Transverse colon (tissue), 4 donors: ENCODE results near the gene PRIMA1. TPM values are rescaled to one million over a fixed set of nuclear protein-coding genes. Genes with fewer than 3 reads are reported as not detected.

ENCODE experiments used
- DNase-seq: peaks from one replicate; pipeline ENCODE4 v3.0.0-alpha.2; 2019
- H3K27ac ChIP-seq, 4 donors: fragments of 200-600 bp; sonication (generic); 2 replicates each; pipeline ENCODE4 v1.5.1; 2016 to 2018; ENCODE audit warnings: inconsistent platforms in 4 of 4
- H3K27me3 ChIP-seq: fragments of 200-600 bp; sonication (generic); 2 replicates; pipeline ENCODE4 v1.5.1; 2017; ENCODE audit warnings: inconsistent platforms
- H3K36me3 ChIP-seq, 4 donors: fragments of 200-600 bp; sonication (generic); 2 replicates each; pipeline ENCODE4 v1.5.1; 2017 to 2019; ENCODE audit warnings: inconsistent platforms in 4 of 4
- H3K4me1 ChIP-seq, 4 donors: fragments of 200-600 bp; sonication (generic); 2 replicates each; pipeline ENCODE4 v1.5.1; 2017 to 2020; ENCODE audit warnings: inconsistent platforms in 4 of 4
- H3K4me3 ChIP-seq, 4 donors: fragments of 200-600 bp; sonication (generic); 1 replicate in 1 of 4; 2 replicates in 3 of 4; pipeline versions ENCODE4 v1.5.1 to v1.6.1; 2017 to 2019; ENCODE audit warnings: inconsistent platforms in 4 of 4
- H3K9me3 ChIP-seq, 2 donors: fragments of 200-600 bp; sonication (generic); 2 replicates each; pipeline ENCODE4 v1.5.1; 2017 to 2019; ENCODE audit warnings: inconsistent platforms in 2 of 2
- EP300 ChIP-seq: sonication (generic); formaldehyde crosslinking; IDR thresholded peaks from one replicate; pipeline ENCODE4 v1.6.1; 2017; ENCODE audit warnings: antibody characterized with exemption, low read depth
- POLR2A ChIP-seq: fragments of 450-650 bp; IDR thresholded peaks from one replicate; pipeline ENCODE4 v1.6.1; 2016; ENCODE audit warnings: antibody characterized with exemption, mild to moderate bottlenecking, moderate library complexity
- POLR2AphosphoS5 ChIP-seq, 3 donors: sonication (generic); formaldehyde crosslinking; IDR thresholded peaks; one replicate each; pipeline ENCODE4 v1.6.1; 2016; ENCODE audit warnings: antibody characterized with exemption in 3 of 3
- WGBS, 2 donors: methylation state at CpG; one replicate each; pipeline ENCODE4 v1.1.5; 2018; ENCODE audit warnings: low coverage in 1 of 2; 5-methylcytosine and 5-hydroxymethylcytosine counted together
- in situ Hi-C, 4 donors: fragments of 200-750 bp; cut with MboI; loops; one replicate each; pipeline versions ENCODE4 v1.15.0 to v1.15.1; 2017; ENCODE audit warnings: low sequenced_read_pairs in 3 of 4, low pct_ligation_motif_present in 1 of 4, low pct_unique_long_range_greater_than_20kb in 1 of 4
- intact Hi-C: fragments of 100-400 bp; cut with DNase I; formaldehyde crosslinking; loops from one replicate; pipeline ENCODE4 v1.15.1; 2023; ENCODE audit warnings: low total_unique reads
- total RNA-seq, 4 donors: library from RNA; depleted of rRNA; stranded (reverse); fragments of >200 nt; gene quantifications; one replicate each; pipeline ENCODE4 v1.1.0, GENCODE V29; 2016
- TF ChIP-seq, protein P1 (sequence below), 5 experiments: fragments of 200-600 bp in 3 of 5; fragments of 450-650 bp in 2 of 5; sonication (generic) in 3 of 5; IDR thresholded peaks; 1 replicate in 2 of 5; 2 replicates in 3 of 5; pipeline ENCODE4 v1.5.1; 2016 to 2017; ENCODE audit warnings: antibody characterized with exemption in 5 of 5, inconsistent platforms in 3 of 5, mild to moderate bottlenecking in 2 of 5, moderate library complexity in 1 of 5

The PRIMA1 gene
- total RNA-seq, 4 donors from 2014 or later: 3.0 to 8.2 (median 4.8) TPM

- Histone ChIP-seq H3K27me3 (no peaks in the 10 kb centered on the region), H3K4me3 (no peak overlapping the region), H3K36me3 (no peaks in the 10 kb centered on the region), H3K4me1 (peaks cover 0 to 6% (median 0%) of the 10 kb centered on the region in 4 donors), H3K27ac (peak overlapping the region in 3 of 4 donors; percentile 20 to 55 (median 38)), H3K9me3 (no peaks in the 10 kb centered on the region)
- DNase-seq: no peak
- intact Hi-C loops: no loop called here
- WGBS, 2 donors: 84 to 88% methylated on average over 9 to 26 of the region's 26 CpGs
- TF ChIP-seq EP300 (no peak), POLR2AphosphoS5 (IDR thresholded peaks at IDR 0.05) (no peak), POLR2A (no peak)
- TF ChIP-seq, protein P1, sequence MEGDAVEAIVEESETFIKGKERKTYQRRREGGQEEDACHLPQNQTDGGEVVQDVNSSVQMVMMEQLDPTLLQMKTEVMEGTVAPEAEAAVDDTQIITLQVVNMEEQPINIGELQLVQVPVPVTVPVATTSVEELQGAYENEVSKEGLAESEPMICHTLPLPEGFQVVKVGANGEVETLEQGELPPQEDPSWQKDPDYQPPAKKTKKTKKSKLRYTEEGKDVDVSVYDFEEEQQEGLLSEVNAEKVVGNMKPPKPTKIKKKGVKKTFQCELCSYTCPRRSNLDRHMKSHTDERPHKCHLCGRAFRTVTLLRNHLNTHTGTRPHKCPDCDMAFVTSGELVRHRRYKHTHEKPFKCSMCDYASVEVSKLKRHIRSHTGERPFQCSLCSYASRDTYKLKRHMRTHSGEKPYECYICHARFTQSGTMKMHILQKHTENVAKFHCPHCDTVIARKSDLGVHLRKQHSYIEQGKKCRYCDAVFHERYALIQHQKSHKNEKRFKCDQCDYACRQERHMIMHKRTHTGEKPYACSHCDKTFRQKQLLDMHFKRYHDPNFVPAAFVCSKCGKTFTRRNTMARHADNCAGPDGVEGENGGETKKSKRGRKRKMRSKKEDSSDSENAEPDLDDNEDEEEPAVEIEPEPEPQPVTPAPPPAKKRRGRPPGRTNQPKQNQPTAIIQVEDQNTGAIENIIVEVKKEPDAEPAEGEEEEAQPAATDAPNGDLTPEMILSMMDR (IDR thresholded peaks at IDR 0.05): no peak
- in situ Hi-C loops: no loop called here
Observed at GRCh38 chr14:93743270-93744060, 44.8 kb downstream of the PRIMA1 start.

- TF ChIP-seq POLR2AphosphoS5 (IDR thresholded peaks at IDR 0.05) (no peak), POLR2A (no peak), EP300 (no peak)
- TF ChIP-seq, protein P1 (IDR thresholded peaks at IDR 0.05): no peak
- H3K9me3 ChIP-seq: no peaks in the 10 kb centered on the region
- WGBS, 2 donors: 40 to 69% methylated on average over 1 to 8 of the region's 8 CpGs
- H3K4me1 ChIP-seq: peaks cover 0 to 6% (median 0%) of the 10 kb centered on the region in 4 donors
- no peaks in the 10 kb centered on the region for H3K27me3 ChIP-seq
- H3K36me3 ChIP-seq: no peaks in the 10 kb centered on the region
- no peak overlapping the region for H3K4me3 ChIP-seq
- in situ Hi-C loops (no loop called here), intact Hi-C loops (no loop called here)
- peak overlapping the region in 3 of 4 donors; percentile 38 to 55 (median 44) for H3K27ac ChIP-seq
- no peak for DNase-seq
Observed at GRCh38 chr14:93742761-93743160, 45.5 kb downstream of the PRIMA1 start.

DNA sequence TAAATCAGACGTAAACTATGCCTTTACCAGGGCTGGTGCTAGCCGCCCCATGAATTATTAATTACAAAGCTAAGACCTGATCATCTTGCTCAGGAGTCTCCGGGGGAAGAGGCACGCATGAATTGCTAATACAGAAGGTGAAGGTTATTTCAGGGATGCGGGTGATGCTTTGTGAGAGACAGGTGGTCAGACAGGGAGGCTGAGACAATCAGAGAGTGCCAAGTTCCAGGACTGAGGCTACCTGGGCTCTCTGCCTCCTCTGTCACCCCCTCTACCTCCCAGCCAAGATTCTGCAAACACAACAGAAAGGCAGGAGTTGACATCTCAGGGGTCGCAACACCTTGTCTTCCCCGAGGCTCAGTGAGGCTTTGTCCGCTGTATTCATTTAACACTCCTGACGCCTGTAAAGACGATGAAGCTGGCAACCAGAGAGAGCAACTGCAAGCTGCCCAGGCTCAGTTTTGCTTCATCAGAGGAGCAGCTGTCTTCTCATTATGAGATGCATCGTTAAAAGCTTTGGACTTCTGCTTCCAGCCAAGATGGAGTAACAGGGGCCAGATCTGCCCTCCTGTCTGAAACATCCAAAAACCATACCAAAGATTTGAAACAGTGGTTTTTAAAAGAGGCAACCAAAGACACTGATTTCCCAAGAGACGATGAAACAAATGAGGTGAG, 46.6 kb downstream of the PRIMA1 start:
- TF ChIP-seq POLR2AphosphoS5 (IDR thresholded peaks at IDR 0.05) (no peak), EP300 (no peak), POLR2A (no peak)
- TF ChIP-seq, protein P1 (IDR thresholded peaks at IDR 0.05): no peak
- Histone ChIP-seq H3K4me1 (peaks cover 0 to 6% (median 0%) of the 10 kb centered on the region in 4 donors), H3K36me3 (no peaks in the 10 kb centered on the region), H3K4me3 (no peak overlapping the region), H3K9me3 (no peaks in the 10 kb centered on the region), H3K27ac (peak overlapping the region in 2 of 4 donors; percentile 44 to 55), H3K27me3 (no peaks in the 10 kb centered on the region)
- intact Hi-C loops (no loop called here), in situ Hi-C loops (no loop called here)
- DNase-seq: no peak
- WGBS, 2 donors: 80 to 85% methylated on average over 1 to 12 of the region's 12 CpGs

GRCh38 chr14:93737634-93738033, 50.7 kb downstream of the PRIMA1 start:
- TF ChIP-seq, protein P1 (IDR thresholded peaks at IDR 0.05): no peak
- no peak for TF ChIP-seq POLR2A
- no peak for TF ChIP-seq POLR2AphosphoS5 (IDR thresholded peaks at IDR 0.05)
- TF ChIP-seq EP300: no peak
- Histone ChIP-seq H3K4me3 (no peak overlapping the region), H3K27me3 (no peaks in the 10 kb centered on the region), H3K36me3 (no peaks in the 10 kb centered on the region), H3K9me3 (no peaks in the 10 kb centered on the region), H3K4me1 (peaks cover 0 to under 1% (median 0%) of the 10 kb centered on the region in 4 donors), H3K27ac (no peak overlapping the region)
- no peak for DNase-seq
- intact Hi-C loops: no loop called here
- 69% methylated on average over 11 of the region's 11 CpGs; no CpG with 5 or more reads in 1 of the 2 donors for WGBS, 2 donors
- in situ Hi-C loops: no loop called here
